Lower leg skin (tissue), 3 donors: ENCODE data around the gene PDE9A.

Experiments
- CTCF ChIP-seq, 3 donors: fragments of 450-650 bp; IDR thresholded peaks; one replicate each; pipeline ENCODE4 v1.5.1; 2016; ENCODE audit warnings: antibody characterized with exemption in 3 of 3, mild to moderate bottlenecking in 3 of 3, moderate library complexity in 2 of 3
- POLR2A ChIP-seq, 2 donors: fragments of 450-650 bp; IDR thresholded peaks; one replicate each; pipeline ENCODE4 v1.6.1; 2016 to 2017; ENCODE audit warnings: antibody characterized with exemption in 2 of 2, mild to moderate bottlenecking in 1 of 2, moderate library complexity in 1 of 2

GRCh38 chr21:42758721-42759593, 105.5 kb downstream of the PDE9A start:
- TF ChIP-seq CTCF (IDR thresholded peaks at IDR 0.05), result no peak
- no peak for TF ChIP-seq POLR2A (IDR thresholded peaks at IDR 0.05)
